Mesenteric fat pad (tissue), 1 donor: ENCODE measurements around the gene NOP56. TPM values are rescaled to one million over a fixed set of nuclear protein-coding genes. Genes with fewer than 3 reads are reported as not detected.
"Not testable (repeated sequence)": the region's sequence is repeated elsewhere in the genome, so short reads cannot be mapped to it uniquely, and the experiment has no call there.

Experiments used
- DNase-seq: peaks from one replicate; pipeline ENCODE4 v3.0.0-alpha.2; 2020; ENCODE audit warnings: low spot score
- total RNA-seq: library from RNA; stranded (reverse); fragmentation: NEBNext Ultra II Directional; extraction: Animal tissue kit (Norgen Biotek cat#: 25700); gene quantifications from one replicate; pipeline ENCODE4 v1.2.1, GENCODE V29; 2021
- donor health status: DM: yes; HTN: yes; CAD: no.

NOP56 gene
- total RNA-seq, 1 donor from 2014 or later: 165 TPM

- DNase-seq: no peak
Observed at GRCh38 chr20:2640899-2641298, 11.5 kb upstream of the NOP56 start.

GRCh38 chr20:2643708-2644107 is 8.7 kb upstream of the NOP56 start:
- DNase-seq: no peak

GRCh38 chr20:2652724-2653555 is 508 bp downstream of the NOP56 start:
- DNase-seq: no peak

GRCh38 chr20:2653556-2654383 is 1.3 kb downstream of the NOP56 start:
- no peak for DNase-seq

GRCh38 chr20:2654384-2654822 is 2.0 kb downstream of the NOP56 start:
- DNase-seq: no peak

GRCh38 chr20:2654831-2655230 is 2.4 kb downstream of the NOP56 start:
- no peak for DNase-seq

GRCh38 chr20:2655331-2656116 is 3.1 kb downstream of the NOP56 start:
- DNase-seq: no peak

- no peak for DNase-seq
Observed at GRCh38 chr20:2656471-2657117, 4.2 kb downstream of the NOP56 start.

- DNase-seq: no peak
Observed at GRCh38 chr20:2657241-2657640, 4.8 kb downstream of the NOP56 start.

- DNase-seq: no peak
Observed at GRCh38 chr20:2657674-2658073, 5.2 kb downstream of the NOP56 start.

GRCh38 chr20:2658414-2659354 is 6.3 kb downstream of the NOP56 start:
- no peak for DNase-seq

- DNase-seq: peak; percentile 47
Observed at GRCh38 chr20:2659547-2659946, 7.1 kb downstream of the NOP56 start.

- DNase-seq: no peak
Observed at GRCh38 chr20:2663364-2663886, 11.0 kb downstream of the NOP56 start.

- DNase-seq: peak; percentile 97
Observed at GRCh38 chr20:2663887-2664719, 11.7 kb downstream of the NOP56 start, which contains the start of gene IDH3B. Gene IDH3B (minus strand): TSS chr20:2664216. CDS start chr20:2664188, 28 bp downstream.

GRCh38 chr20:2671977-2672376 is 19.5 kb downstream of the NOP56 start:
- DNase-seq: no peak

GRCh38 chr20:2672446-2672845 is 20.0 kb downstream of the NOP56 start:
- DNase-seq: no peak

GRCh38 chr20:2673453-2673852 is 21.0 kb downstream of the NOP56 start:
- no peak for DNase-seq

GRCh38 chr20:2680046-2680445 is 27.6 kb downstream of the NOP56 start:
- DNase-seq: no peak

- not testable (repeated sequence) for DNase-seq
Observed at GRCh38 chr20:2682040-2682439, 29.6 kb downstream of the NOP56 start.
